EH (cell line): ENCODE results near the gene NRROS.
A peak's percentile ranks its signal among the peaks of the same experiment; 100 is the strongest.

ENCODE experiments used
- DNase-seq: peaks from one replicate; pipeline ENCODE4 v3.0.0-alpha.2; 2015; ENCODE audit warnings: low read depth

The NRROS gene

GRCh38 chr3:196650740-196651311, 11.3 kb downstream of the NRROS start:
- peak; percentile 99 for DNase-seq

GRCh38 chr3:196651819-196652218, 12.3 kb downstream of the NRROS start:
- DNase-seq = no peak

GRCh38 chr3:196652961-196653795, 13.7 kb downstream of the NRROS start:
- no peak for DNase-seq

- no peak for DNase-seq
Observed at GRCh38 chr3:196654006-196654734, 14.7 kb downstream of the NRROS start.

- peak; percentile 67 for DNase-seq
Observed at GRCh38 chr3:196654735-196655090, 15.2 kb downstream of the NRROS start.

GRCh38 chr3:196655496-196655895, 16.0 kb downstream of the NRROS start:
- no peak for DNase-seq

- no peak for DNase-seq
Observed at GRCh38 chr3:196656213-196656612, 16.7 kb downstream of the NRROS start.

GRCh38 chr3:196659901-196660351, 20.4 kb downstream of the NRROS start:
- no peak for DNase-seq

GRCh38 chr3:196660381-196661166, 21.1 kb downstream of the NRROS start:
- DNase-seq = no peak

GRCh38 chr3:196661400-196661799, 21.9 kb downstream of the NRROS start:
- DNase-seq = no peak

- DNase-seq = no peak
Observed at GRCh38 chr3:196662033-196662432, 22.5 kb downstream of the NRROS start.

- DNase-seq = peak; percentile 55
Observed at GRCh38 chr3:196662711-196663571, 23.4 kb downstream of the NRROS start.

- DNase-seq = peak; percentile 74
Observed at GRCh38 chr3:196666001-196666867, 26.7 kb downstream of the NRROS start.

GRCh38 chr3:196667056-196667825, 27.7 kb downstream of the NRROS start:
- no peak for DNase-seq

- no peak for DNase-seq
Observed at GRCh38 chr3:196670339-196670738, 30.8 kb downstream of the NRROS start.

- no peak for DNase-seq
Observed at GRCh38 chr3:196673632-196674031, 34.1 kb downstream of the NRROS start.

- no peak for DNase-seq
Observed at GRCh38 chr3:196677353-196677752, 37.9 kb downstream of the NRROS start.

- DNase-seq = no peak
Observed at GRCh38 chr3:196677931-196678330, 38.4 kb downstream of the NRROS start.
